Activated CD4-positive, alpha-beta T cell treated with anti-CD3 and anti-CD28 coated beads, Interleukin-2, amount 50 U/mL, for 24 hours (primary cell): Measurements from ENCODE around the gene RPL23.

Experiments
- DNase-seq, 2 donors: peaks; one replicate each; pipeline ENCODE4 v3.0.0-alpha.2; 2020; ENCODE audit warnings: low read depth in 1 of 2, low spot score in 1 of 2

The RPL23 gene

GRCh38 chr17:38853292-38854219, at the start of gene RPL23:
Gene RPL23, minus strand, starts transcription at chr17:38853721. Its CDS starts 11 bp downstream, at chr17:38853710.
- DNase-seq = peak; percentile 72 to 93

- no peak for DNase-seq
These were observed 47.6 kb upstream of the RPL23 start for GRCh38 chr17:38900978-38901656.

GRCh38 chr17:38899421-38899820, 45.9 kb upstream of the RPL23 start:
- DNase-seq = no peak

GRCh38 chr17:38898812-38899348, 45.4 kb upstream of the RPL23 start:
- DNase-seq = peak; percentile 59 to 87

GRCh38 chr17:38898291-38898679, 44.8 kb upstream of the RPL23 start:
- peak in 1 of 2 donors; percentile 21 for DNase-seq

GRCh38 chr17:38897671-38898290, 44.3 kb upstream of the RPL23 start:
- no peak for DNase-seq

GRCh38 chr17:38897176-38897575, 43.7 kb upstream of the RPL23 start:
- no peak for DNase-seq

- no peak for DNase-seq
These were observed 42.9 kb upstream of the RPL23 start for GRCh38 chr17:38896346-38896954.

GRCh38 chr17:38894276-38894675, 40.8 kb upstream of the RPL23 start:
- DNase-seq = no peak

- DNase-seq = no peak
These were observed 40.1 kb upstream of the RPL23 start for GRCh38 chr17:38893607-38894006.

- DNase-seq = no peak
These were observed 39.6 kb upstream of the RPL23 start for GRCh38 chr17:38893113-38893512.

GRCh38 chr17:38892620-38893019, 39.1 kb upstream of the RPL23 start:
- no peak for DNase-seq

GRCh38 chr17:38892083-38892482, 38.6 kb upstream of the RPL23 start:
- no peak for DNase-seq

GRCh38 chr17:38891441-38891840, 37.9 kb upstream of the RPL23 start:
- no peak for DNase-seq

GRCh38 chr17:38890410-38890746, 36.9 kb upstream of the RPL23 start:
- no peak for DNase-seq

- DNase-seq = no peak
These were observed 36.4 kb upstream of the RPL23 start for GRCh38 chr17:38889745-38890409.

GRCh38 chr17:38888842-38889241, 35.3 kb upstream of the RPL23 start:
- DNase-seq = no peak

- DNase-seq = no peak
These were observed 33.1 kb upstream of the RPL23 start for GRCh38 chr17:38886643-38887010.

- no peak for DNase-seq
These were observed 32.5 kb upstream of the RPL23 start for GRCh38 chr17:38885728-38886642.
